Fibroblast of the aortic adventitia (primary cell): Measurements from ENCODE around the gene NPHP4. TPM values are rescaled to one million over a fixed set of nuclear protein-coding genes. Genes with fewer than 3 reads are reported as not detected.

Source experiments
- DNase-seq: peaks from one replicate; pipeline ENCODE4 v3.0.0-alpha.2; 2010; ENCODE audit warnings: low read depth
- H3K4me3 ChIP-seq: 2 replicates; pipeline ENCODE4 v1.5.1; 2011; ENCODE audit warnings: low read depth, mild to moderate bottlenecking, control low read depth, low read length, moderate library complexity
- total RNA-seq: library from RNA; depleted of rRNA; stranded (reverse); fragments of >200 nt; gene quantifications from 2 replicates; pipeline ENCODE4 v1.2.3, GENCODE V29; 2012; ENCODE audit warnings: low replicate concordance
- TF ChIP-seq, protein P1 (sequence below): IDR thresholded peaks from 2 replicates; pipeline ENCODE4 v1.5.1; 2011; ENCODE audit warnings: mild to moderate bottlenecking, low read length, control low read depth, inconsistent platforms; ENCODE audit not compliant: insufficient read depth

The NPHP4 gene
- total RNA-seq, 1 donor = 6.9 TPM

DNA sequence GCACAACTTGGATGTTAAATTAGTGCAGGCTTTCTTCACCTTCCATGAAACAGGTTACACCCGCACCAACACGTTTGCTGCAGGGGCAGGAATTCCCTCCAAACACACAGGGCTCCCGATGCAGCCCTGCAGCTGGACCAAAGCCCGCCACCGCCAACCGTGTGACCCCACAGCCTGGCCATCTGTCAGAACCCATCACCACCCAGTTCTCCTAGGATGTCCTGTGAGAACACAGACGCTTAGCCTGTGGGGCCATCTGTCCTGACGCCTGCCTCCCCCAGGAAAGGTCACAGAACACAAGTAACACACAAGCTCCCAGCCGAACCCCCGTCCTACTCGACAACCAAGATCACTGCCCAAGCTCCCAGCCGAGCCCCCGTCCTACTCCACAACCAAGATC is 108.1 kb downstream of the NPHP4 start:
- no peak for DNase-seq
- no peak overlapping the region for H3K4me3 ChIP-seq
- TF ChIP-seq, protein P1, sequence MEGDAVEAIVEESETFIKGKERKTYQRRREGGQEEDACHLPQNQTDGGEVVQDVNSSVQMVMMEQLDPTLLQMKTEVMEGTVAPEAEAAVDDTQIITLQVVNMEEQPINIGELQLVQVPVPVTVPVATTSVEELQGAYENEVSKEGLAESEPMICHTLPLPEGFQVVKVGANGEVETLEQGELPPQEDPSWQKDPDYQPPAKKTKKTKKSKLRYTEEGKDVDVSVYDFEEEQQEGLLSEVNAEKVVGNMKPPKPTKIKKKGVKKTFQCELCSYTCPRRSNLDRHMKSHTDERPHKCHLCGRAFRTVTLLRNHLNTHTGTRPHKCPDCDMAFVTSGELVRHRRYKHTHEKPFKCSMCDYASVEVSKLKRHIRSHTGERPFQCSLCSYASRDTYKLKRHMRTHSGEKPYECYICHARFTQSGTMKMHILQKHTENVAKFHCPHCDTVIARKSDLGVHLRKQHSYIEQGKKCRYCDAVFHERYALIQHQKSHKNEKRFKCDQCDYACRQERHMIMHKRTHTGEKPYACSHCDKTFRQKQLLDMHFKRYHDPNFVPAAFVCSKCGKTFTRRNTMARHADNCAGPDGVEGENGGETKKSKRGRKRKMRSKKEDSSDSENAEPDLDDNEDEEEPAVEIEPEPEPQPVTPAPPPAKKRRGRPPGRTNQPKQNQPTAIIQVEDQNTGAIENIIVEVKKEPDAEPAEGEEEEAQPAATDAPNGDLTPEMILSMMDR = no peak

DNA sequence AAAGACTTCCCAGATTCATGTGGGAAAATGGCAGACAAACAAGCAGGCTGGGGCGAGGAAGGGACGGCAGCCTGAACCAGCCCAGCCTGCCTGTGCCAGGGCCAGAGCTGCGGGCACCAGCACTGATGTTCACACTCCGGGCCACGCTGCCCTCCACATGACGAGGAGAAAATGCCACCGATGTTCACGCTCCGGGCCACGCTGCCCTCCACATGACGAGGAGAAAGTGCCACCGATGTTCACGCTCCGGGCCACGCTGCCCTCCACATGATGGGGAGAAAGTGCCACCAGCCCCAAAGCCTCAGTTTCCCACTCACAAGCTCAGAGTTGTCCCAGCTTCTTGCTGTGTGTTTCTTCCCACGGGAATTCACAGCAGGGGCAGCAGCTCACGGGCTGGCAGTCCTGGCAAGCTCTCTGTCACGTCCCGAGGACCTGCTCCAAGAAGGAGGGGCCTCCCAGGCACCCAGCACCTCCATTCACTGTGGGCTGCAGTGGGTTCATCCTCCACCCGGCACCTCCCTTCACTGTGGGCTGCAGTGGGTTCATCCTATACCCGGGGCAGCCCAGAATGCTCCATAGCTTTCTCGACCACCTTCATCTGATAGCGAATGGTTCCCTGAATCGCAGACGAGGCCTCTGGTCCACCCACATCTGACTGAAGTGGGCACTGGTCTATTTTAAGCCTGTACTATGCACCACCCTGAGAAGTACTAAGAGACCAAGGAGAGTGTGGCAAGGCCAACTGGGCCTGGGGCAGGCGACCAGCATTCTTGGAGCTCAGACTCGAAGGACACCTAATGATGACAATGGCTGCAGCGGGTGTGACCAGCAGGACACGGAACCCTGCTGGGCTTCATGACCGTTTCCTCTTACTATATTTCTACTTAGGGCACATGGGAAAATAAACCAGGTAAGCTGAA is 108.8 kb downstream of the NPHP4 start:
- no peak overlapping the region for H3K4me3 ChIP-seq
- TF ChIP-seq, protein P1 = no peak
- DNase-seq = no peak

DNA sequence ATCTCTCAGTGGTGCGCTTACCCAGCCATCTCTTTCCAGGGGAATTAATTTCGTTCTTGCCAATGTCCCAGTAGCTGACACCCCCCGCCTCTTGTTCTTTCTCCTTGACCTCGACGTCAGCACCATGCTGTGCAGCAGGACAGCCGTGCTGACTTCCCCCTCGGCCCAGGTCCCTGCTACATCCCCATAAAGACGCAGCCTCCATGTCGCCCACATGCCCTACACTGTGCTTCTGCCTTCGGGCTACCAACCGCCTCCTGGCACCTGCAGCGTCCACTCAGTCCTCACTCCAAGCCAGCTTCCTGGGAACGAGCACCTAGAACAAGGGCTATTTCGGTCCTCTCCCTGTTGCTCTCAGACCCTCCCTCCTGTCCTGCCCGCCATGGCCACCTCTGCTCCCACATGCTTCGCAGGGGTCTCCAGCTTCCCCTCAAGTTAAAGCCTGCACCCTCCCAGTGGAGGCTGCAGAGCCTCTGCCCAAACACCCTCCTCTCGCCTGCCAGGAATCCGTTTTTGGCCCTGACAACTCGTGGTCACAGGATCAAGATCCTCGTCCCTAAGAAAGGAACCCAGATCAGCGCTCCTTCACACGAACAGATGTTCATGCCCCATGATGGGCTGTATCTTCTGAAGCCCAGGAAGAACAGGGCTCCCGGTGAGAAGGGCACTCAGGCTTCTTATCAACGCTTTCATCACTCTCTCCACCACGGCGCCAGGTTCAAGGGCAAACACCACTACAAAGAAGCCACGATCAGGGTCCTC is 109.7 kb downstream of the NPHP4 start:
- H3K4me3 ChIP-seq = no peak overlapping the region
- DNase-seq = no peak
- TF ChIP-seq, protein P1 = no peak

DNA sequence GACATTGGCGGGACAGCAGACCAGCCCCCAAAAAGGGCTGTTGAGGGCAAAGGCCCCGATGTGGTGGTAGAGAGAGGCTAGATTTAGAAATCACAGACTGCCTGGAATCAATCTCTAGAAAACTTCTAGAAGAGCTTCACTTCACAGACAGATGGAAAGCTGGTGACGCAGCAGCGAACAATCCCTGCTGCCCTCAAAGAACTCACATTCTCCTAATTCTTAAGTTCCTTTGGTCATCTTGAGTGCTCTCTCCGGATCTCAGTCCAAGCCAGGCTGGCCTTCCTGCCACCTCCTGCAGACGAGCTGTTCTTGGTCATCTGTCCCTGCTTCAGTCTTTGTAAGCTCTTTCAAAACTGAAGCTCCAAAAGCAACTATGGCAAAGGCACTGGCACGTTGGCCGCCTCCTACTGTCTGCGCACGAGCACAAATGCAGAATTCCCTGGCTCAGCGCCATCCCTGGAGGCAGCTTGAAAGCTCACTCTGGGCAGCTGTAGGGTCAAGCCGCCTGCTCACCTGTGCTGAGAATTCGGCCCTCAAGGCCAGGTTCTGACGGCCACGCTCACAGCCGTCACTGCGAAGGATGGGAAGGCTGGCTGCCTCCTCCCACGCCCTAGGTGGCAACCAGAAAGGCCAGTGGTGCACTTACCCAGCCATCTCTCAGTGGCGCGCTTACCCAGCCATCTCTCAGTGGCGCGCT is 110.6 kb downstream of the NPHP4 start:
- no peak overlapping the region for H3K4me3 ChIP-seq
- TF ChIP-seq, protein P1 = no peak
- DNase-seq = no peak

GRCh38 chr1:5880630-5881405 is 111.4 kb downstream of the NPHP4 start:
- DNase-seq = no peak
- TF ChIP-seq, protein P1 = no peak
- H3K4me3 ChIP-seq = no peak overlapping the region

GRCh38 chr1:5879421-5879820 is 112.8 kb downstream of the NPHP4 start:
- no peak overlapping the region for H3K4me3 ChIP-seq
- TF ChIP-seq, protein P1 = no peak
- DNase-seq = no peak
